HepG2 (cell line): ENCODE results near the gene FASTK. TPM values are rescaled to one million over a fixed set of nuclear protein-coding genes. Genes with fewer than 3 reads are reported as not detected.
A peak's percentile ranks its signal among the peaks of the same experiment; 100 is the strongest.

ENCODE experiments used
- AGO2 ChIP-seq: fragments of 200-400 bp; formaldehyde crosslinking; optimal IDR thresholded peaks from 2 replicates; pipeline ENCODE3; 2017; ENCODE audit warnings: mild to moderate bottlenecking, low read depth, low read length, moderate library complexity
- AKAP8 ChIP-seq: sonication (generic); formaldehyde crosslinking; IDR thresholded peaks from 2 replicates; pipeline ENCODE4 v1.5.1; 2020; ENCODE audit warnings: mild to moderate bottlenecking, missing genetic modification reagents
- CBX5 ChIP-seq: sonication (generic); formaldehyde crosslinking; IDR thresholded peaks from 2 replicates; pipeline ENCODE4 v1.4.0; 2020; ENCODE audit warnings: missing genetic modification reagents, borderline replicate concordance
- DNMT3B ChIP-seq: conservative IDR thresholded peaks from 2 replicates; pipeline ENCODE4 v1.6.1; 2016; ENCODE audit warnings: missing biosample characterization, control low read depth
- HNRNPLL ChIP-seq: fragments of 200-400 bp; formaldehyde crosslinking; IDR thresholded peaks from 2 replicates; pipeline ENCODE4 v1.6.1; 2017; ENCODE audit warnings: mild to moderate bottlenecking, low read depth, low read length; ENCODE audit not compliant: poor library complexity, severe bottlenecking
- KDM5B ChIP-seq: sonication (generic); formaldehyde crosslinking; IDR thresholded peaks from 2 replicates; pipeline ENCODE4 v1.4.0; 2020; ENCODE audit warnings: missing genetic modification reagents, mild to moderate bottlenecking, borderline replicate concordance
- NR2F2 ChIP-seq: IDR thresholded peaks from 2 replicates; pipeline ENCODE4 v1.6.1; 2012; ENCODE audit warnings: low read depth, inconsistent platforms, borderline replicate concordance
- PHB2 ChIP-seq: fragments of 450-650 bp; IDR thresholded peaks from 2 replicates; pipeline ENCODE4 v1.6.1; 2018; ENCODE audit not compliant: partially characterized antibody
- PITX1 ChIP-seq: sonication (generic); formaldehyde crosslinking; IDR thresholded peaks from 2 replicates; pipeline ENCODE4 v1.5.1; 2020; ENCODE audit warnings: mild to moderate bottlenecking, missing genetic modification reagents
- SIN3B ChIP-seq: fragments of 150-350 bp; IDR thresholded peaks from 2 replicates; pipeline ENCODE4 v1.6.1; 2014; ENCODE audit warnings: low read length
- ZNF296 ChIP-seq: sonication (generic); formaldehyde crosslinking; conservative IDR thresholded peaks from 2 replicates; pipeline ENCODE4 v1.5.0; 2020; ENCODE audit warnings: mild to moderate bottlenecking, missing genetic modification reagents
- ZNF331 ChIP-seq: sonication (generic); formaldehyde crosslinking; IDR thresholded peaks from 2 replicates; pipeline ENCODE4 v1.4.0; 2020; ENCODE audit warnings: missing genetic modification reagents
- ZNF615 ChIP-seq: sonication (generic); formaldehyde crosslinking; IDR thresholded peaks from 2 replicates; pipeline ENCODE4 v1.5.0; 2020; ENCODE audit warnings: mild to moderate bottlenecking, missing genetic modification reagents, borderline replicate concordance
- ZNF7 ChIP-seq: IDR thresholded peaks from 2 replicates; pipeline ENCODE4 v1.6.1; 2016; ENCODE audit warnings: missing biosample characterization, missing genetic modification reagents
- ZNF775 ChIP-seq: sonication (generic); formaldehyde crosslinking; IDR thresholded peaks from 2 replicates; pipeline ENCODE4 v1.4.0; 2020; ENCODE audit warnings: missing genetic modification reagents, mild to moderate bottlenecking, moderate library complexity, borderline replicate concordance
- polyA plus RNA-seq, 8 experiments: library from polyadenylated mRNA; depleted of rRNA in 3 of 8; stranded (reverse) in 7 of 8; unstranded in 1 of 8; fragments of >200 nt; fragmentation: Illumina TruSeq in 4 of 8; extraction: Trizol in 4 of 8; gene quantifications; 2 replicates each; pipeline versions ENCODE4 v1.2.1 to v1.2.3, GENCODE V29; 2011 to 2016; ENCODE audit warnings: low read depth in 4 of 8, missing spikeins in 1 of 8, mixed read lengths in 1 of 8; ENCODE audit not compliant: insufficient read depth in 1 of 8
- total RNA-seq, 5 experiments: library from RNA; depleted of rRNA; stranded (reverse); fragments of >200 nt; fragmentation: Illumina TruSeq; extraction: Trizol; gene quantifications; 2 replicates each; pipeline ENCODE4 v1.2.3, GENCODE V29; 2016; ENCODE audit warnings: low read depth in 1 of 5
- TF ChIP-seq, protein P1 (sequence below): sonication (generic); formaldehyde crosslinking; conservative IDR thresholded peaks from 2 replicates; pipeline ENCODE4 v1.4.0; 2020; ENCODE audit warnings: missing genetic modification reagents
- TF ChIP-seq, protein P2 (sequence below): IDR thresholded peaks from 2 replicates; pipeline ENCODE4 v1.6.1; 2016; ENCODE audit warnings: missing compliant biosample characterization, missing genetic modification reagents, borderline replicate concordance
- TF ChIP-seq, protein P3 (sequence below): sonication (generic); formaldehyde crosslinking; IDR thresholded peaks from 2 replicates; pipeline ENCODE4 v1.4.0; 2020; ENCODE audit warnings: missing genetic modification reagents, mild to moderate bottlenecking, borderline replicate concordance
- TF ChIP-seq, protein P4 (sequence below), 2 experiments: sonication (generic) in 1 of 2; formaldehyde crosslinking in 1 of 2; IDR thresholded peaks; 2 replicates each; pipeline versions ENCODE4 v1.5.1 to v1.6.1; 2011 to 2020; ENCODE audit warnings: borderline replicate concordance in 1 of 2, low read depth in 1 of 2, low read length in 1 of 2, mild to moderate bottlenecking in 1 of 2, missing genetic modification reagents in 1 of 2, moderate library complexity in 1 of 2
- TF ChIP-seq, protein P5 (sequence below): IDR thresholded peaks from 2 replicates; pipeline ENCODE4 v1.6.1; 2016

Gene FASTK
- total and polyA plus RNA-seq, 2 of the 13 experiments (the other 11 are each of a cell fraction or from before 2014, with no cell fraction given): 52.9 to 55.7 TPM

DNA sequence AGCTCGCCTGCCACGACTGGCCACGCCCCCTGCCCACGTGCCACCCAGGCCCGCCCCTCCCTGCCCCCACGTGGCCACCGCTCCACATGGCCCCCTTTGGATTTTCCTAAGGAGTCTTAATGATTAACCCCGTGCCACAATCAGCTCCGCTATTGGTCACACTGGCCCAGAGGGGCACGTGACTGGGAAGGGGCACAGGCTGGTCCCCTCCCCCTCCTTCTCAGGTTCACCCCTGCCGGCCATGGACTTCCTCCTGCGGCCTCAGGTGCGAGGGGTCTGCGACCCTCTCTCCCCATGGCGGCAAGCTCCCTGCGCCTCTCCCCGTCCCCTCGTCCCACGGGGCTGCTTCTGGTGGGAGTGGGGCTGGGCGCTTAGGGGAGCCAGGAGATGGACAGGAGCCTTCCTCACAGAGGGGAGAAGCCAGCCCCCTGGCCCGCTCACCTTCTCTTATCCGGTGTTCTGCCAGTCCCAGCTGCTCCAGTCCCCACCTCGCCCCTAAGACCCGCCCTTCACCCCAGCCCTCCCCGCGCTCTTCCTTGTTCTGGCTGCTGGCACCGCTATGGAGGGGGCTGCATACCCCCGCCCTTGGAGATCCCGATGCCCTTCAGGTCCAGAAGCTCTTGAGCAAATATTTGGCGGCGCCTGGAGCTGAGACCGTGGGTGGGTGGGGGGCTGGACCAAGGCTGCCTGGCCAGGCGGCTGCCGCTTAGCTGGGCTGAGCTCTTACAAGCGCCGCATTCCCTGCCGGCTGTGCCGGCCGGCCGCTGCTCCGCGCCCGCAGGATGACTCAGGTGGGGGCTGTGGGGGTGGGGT, 18.0 kb downstream of the FASTK start (continued):
- TF ChIP-seq, protein P1, sequence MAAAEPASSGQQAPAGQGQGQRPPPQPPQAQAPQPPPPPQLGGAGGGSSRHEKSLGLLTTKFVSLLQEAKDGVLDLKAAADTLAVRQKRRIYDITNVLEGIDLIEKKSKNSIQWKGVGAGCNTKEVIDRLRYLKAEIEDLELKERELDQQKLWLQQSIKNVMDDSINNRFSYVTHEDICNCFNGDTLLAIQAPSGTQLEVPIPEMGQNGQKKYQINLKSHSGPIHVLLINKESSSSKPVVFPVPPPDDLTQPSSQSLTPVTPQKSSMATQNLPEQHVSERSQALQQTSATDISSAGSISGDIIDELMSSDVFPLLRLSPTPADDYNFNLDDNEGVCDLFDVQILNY (CRISPR knock-in tag): no peak
- no peak for TF ChIP-seq PHB2
- TF ChIP-seq, protein P2, sequence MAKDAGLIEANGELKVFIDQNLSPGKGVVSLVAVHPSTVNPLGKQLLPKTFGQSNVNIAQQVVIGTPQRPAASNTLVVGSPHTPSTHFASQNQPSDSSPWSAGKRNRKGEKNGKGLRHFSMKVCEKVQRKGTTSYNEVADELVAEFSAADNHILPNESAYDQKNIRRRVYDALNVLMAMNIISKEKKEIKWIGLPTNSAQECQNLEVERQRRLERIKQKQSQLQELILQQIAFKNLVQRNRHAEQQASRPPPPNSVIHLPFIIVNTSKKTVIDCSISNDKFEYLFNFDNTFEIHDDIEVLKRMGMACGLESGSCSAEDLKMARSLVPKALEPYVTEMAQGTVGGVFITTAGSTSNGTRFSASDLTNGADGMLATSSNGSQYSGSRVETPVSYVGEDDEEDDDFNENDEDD: no peak
- TF ChIP-seq, protein P3, sequence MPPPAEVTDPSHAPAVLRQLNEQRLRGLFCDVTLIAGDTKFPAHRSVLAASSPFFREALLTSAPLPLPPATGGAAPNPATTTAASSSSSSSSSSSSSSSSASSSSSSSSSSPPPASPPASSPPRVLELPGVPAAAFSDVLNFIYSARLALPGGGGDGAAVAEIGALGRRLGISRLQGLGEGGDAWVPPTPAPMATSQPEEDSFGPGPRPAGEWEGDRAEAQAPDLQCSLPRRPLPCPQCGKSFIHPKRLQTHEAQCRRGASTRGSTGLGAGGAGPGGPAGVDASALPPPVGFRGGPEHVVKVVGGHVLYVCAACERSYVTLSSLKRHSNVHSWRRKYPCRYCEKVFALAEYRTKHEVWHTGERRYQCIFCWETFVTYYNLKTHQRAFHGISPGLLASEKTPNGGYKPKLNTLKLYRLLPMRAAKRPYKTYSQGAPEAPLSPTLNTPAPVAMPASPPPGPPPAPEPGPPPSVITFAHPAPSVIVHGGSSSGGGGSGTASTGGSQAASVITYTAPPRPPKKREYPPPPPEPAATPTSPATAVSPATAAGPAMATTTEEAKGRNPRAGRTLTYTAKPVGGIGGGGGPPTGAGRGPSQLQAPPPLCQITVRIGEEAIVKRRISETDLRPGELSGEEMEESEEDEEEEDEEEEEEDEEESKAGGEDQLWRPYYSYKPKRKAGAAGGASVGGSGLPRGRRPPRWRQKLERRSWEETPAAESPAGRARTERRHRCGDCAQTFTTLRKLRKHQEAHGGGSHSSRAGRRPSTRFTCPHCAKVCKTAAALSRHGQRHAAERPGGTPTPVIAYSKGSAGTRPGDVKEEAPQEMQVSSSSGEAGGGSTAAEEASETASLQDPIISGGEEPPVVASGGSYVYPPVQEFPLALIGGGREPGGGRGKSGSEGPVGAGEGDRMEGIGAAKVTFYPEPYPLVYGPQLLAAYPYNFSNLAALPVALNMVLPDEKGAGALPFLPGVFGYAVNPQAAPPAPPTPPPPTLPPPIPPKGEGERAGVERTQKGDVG: peak; percentile 47; the same call in 1 of the 2 replicates
- no peak for TF ChIP-seq SIN3B
- no peak for TF ChIP-seq ZNF615
- TF ChIP-seq ZNF296: no peak
- no peak for TF ChIP-seq CBX5 (CRISPR knock-in tag)
- TF ChIP-seq NR2F2: no peak
- no peak for TF ChIP-seq ZNF331 (CRISPR knock-in tag)
- TF ChIP-seq KDM5B (CRISPR knock-in tag): 0 out of 2 replicates have a peak, but pooled peaks have one; percentile 5
- TF ChIP-seq, protein P4, sequence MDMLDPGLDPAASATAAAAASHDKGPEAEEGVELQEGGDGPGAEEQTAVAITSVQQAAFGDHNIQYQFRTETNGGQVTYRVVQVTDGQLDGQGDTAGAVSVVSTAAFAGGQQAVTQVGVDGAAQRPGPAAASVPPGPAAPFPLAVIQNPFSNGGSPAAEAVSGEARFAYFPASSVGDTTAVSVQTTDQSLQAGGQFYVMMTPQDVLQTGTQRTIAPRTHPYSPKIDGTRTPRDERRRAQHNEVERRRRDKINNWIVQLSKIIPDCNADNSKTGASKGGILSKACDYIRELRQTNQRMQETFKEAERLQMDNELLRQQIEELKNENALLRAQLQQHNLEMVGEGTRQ (IDR thresholded peaks at IDR 0.05; ENCODE audit: low read depth, low read length): peak; percentile 98
- TF ChIP-seq, protein P4 (CRISPR knock-in tag; IDR thresholded peaks at IDR 0.05; ENCODE audit: borderline replicate concordance): peak; percentile 98; the same call in 1 of the 2 replicates
- TF ChIP-seq PITX1 (CRISPR knock-in tag): 0 out of 2 replicates have a peak, but pooled peaks have one; percentile 21
- no peak for TF ChIP-seq DNMT3B (CRISPR knock-in tag)
- no peak for TF ChIP-seq ZNF775
- TF ChIP-seq HNRNPLL: no peak
- no peak for TF ChIP-seq ZNF7 (CRISPR knock-in tag)
- 0 out of 2 replicates have a peak, but pooled peaks have one; percentile 72 for TF ChIP-seq AKAP8 (CRISPR knock-in tag)
- TF ChIP-seq, protein P5, sequence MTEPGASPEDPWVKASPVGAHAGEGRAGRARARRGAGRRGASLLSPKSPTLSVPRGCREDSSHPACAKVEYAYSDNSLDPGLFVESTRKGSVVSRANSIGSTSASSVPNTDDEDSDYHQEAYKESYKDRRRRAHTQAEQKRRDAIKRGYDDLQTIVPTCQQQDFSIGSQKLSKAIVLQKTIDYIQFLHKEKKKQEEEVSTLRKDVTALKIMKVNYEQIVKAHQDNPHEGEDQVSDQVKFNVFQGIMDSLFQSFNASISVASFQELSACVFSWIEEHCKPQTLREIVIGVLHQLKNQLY (CRISPR knock-in tag): peak; percentile 91
- TF ChIP-seq AGO2: peak; percentile 85
